GDM1 (cell line): ENCODE measurements around the gene ZNF77.
A peak's percentile ranks its signal among the peaks of the same experiment; 100 is the strongest.
"Not testable (repeated sequence)": the region's sequence is repeated elsewhere in the genome, so short reads cannot be mapped to it uniquely, and the experiment has no call there.

Experiments used
- DNase-seq: peaks from one replicate; lab custom pipeline; 2025; lab: John Stamatoyannopoulos, UW

The ZNF77 gene

GRCh38 chr19:2917275-2918184, 27.2 kb downstream of the ZNF77 start:
- no peak for DNase-seq

- DNase-seq = no peak
Measured at GRCh38 chr19:2912306-2912705, 32.5 kb downstream of the ZNF77 start.

GRCh38 chr19:2906631-2907195, 38.1 kb downstream of the ZNF77 start:
- DNase-seq = no peak

DNA sequence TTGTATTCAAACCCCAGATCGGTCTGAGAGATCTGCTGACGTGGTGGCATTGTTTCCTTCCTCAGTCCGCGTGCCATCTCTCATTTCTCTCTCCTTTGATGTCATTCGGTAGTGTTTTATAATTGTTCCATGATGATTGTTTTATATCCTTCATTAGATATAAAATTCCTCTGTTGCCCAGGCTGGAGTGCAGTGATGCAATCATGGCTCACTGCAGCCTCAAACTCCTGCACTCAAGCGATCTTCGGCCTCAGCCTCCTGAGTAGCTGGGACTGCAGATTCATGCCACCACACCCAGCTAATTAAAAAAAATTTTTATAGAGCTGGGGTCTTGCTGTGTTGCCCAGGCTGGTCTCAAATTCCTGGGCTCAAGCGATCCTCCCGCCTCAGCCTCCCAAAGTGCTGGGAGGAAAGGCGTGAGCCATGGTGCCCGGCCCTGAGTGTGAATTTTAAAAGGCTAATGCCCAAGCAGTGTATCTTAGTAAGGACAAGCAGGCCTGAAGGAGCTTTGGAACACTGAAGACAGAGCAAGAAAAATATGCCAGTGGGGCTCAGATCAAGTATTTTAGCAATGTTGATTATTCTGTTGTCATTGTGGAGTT, 38.8 kb downstream of the ZNF77 start:
- DNase-seq = no peak

GRCh38 chr19:2903326-2903725, 41.4 kb downstream of the ZNF77 start:
- not testable (repeated sequence) for DNase-seq

DNA sequence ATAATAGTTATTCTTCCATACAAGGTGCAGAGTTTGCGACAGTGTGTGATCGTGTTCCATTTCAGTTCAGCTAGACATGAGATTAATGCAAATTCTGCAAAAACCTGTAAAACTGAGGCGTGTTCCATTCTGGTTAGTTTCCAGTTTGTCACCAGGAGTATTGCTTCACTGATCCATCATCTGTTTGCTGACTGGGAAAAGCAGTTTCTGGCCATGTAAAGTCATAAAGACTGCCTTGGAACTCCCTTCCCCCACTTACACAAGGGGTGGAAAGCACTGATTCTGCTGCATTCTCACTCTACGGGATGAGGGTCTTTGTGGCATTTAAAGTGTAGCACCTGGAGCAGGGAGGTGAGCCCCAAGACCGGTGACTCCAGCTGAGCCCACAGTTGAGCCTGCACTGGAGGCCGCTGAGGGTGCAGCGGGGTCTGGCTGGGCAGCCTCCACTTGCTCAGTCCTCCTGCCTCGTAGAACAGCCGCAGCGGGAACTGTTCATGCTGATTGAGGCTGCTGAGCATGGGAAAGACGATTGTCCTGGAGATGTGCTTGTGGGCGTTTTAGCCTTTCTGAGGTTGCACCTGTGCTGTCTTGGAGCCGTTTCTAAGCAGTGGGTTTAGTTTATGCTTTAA, 42.1 kb downstream of the ZNF77 start:
- no peak for DNase-seq

DNA sequence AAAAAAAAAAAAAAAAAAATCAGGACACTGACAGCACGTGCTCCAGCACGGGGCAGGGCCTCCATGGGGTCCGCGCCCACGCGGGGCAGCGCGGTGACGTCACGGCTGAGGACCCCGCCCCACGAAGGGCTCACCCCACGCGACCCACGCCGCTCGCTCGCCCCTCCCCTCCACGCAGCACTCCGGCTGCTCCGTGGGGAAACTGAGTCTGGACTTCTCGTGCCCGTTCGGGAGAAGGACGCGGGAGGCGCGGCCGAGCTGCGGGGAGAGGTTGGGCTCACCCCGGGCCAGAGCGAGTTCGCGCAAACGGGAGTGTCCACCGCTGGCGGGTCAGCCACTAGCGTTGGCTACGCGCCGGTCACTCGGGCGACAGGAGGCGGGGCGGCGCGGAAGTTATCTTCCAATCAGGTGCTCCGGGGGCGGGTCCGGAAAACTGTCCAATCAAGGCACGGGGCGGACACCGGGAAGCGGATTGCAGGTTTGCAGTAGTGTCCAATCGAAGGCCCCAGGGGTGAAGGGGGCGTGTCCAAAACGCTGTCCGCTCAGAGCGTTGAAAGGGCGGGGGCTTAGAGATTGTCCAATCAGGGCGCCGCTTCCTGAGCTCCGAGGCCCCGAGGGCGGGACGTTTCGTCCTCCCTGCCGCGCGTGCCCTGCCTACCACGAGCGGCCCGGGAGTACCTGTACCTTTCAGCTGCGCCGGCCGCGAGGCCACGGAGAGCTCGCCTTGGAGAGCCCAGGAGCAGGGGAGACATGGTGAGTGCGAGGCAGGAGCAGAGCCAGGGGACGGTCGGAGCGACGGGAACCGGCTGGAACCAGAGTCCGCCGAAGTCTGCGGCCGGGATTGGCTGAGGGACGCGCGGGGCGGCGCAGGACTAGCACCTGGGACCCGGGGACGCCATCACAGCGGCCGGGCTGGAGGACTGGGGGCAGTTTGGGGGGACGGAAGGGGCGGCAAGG, 44.2 kb downstream of the ZNF77 start, which contains the start of gene ZNF57:
TSS of gene ZNF57 (plus strand) at position 633 of the 957 bp plus-strand sequence. CDS start at position 751, 118 bp downstream.
- DNase-seq = peak; percentile 99

GRCh38 chr19:2896694-2897093, 48.1 kb downstream of the ZNF77 start:
- no peak for DNase-seq

DNA sequence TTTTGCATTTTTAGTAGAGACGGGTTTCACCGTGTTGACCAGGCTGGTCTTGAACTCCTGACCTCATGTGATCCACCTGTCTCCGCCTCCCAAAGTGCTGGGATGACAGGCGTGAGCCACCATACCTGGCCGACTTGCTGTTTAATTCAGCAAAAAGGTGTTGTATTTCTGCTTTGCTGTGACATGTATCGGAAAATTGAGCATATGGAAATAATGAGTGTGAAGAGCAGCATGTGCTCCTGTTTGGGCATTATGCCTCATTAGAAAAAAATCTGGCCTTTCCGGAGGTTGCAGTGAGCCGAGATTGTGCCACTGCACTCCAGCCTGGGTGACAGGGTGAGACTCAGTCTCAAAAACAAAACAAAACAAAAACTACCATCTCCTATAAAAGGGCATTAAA, 54.2 kb downstream of the ZNF77 start:
- not testable (repeated sequence) for DNase-seq

DNA sequence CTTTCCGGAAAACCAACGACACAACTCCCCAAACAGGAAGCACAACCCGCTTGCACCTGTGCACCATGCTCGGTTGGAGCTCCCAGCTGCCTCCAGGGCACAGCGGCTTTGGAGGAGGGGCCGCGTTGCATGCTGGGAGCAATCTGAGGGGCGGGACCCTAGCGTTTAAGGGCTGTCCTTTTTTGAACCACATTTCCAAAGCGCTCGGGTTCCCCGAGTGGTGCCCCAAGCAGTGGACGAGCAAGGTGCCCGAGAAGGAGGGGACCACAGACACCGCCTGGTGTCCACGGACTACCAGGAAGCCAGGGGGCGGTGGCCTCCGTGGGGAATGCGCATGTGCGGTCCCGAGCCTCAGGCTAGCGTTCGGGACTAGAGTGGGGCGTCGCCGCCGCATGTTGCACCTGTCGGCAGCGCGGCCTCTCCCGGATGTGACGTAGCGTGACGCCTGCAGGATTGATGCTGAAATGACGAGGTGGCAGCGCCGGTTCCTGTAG, 56.0 kb downstream of the ZNF77 start:
- DNase-seq = peak; percentile 94

DNA sequence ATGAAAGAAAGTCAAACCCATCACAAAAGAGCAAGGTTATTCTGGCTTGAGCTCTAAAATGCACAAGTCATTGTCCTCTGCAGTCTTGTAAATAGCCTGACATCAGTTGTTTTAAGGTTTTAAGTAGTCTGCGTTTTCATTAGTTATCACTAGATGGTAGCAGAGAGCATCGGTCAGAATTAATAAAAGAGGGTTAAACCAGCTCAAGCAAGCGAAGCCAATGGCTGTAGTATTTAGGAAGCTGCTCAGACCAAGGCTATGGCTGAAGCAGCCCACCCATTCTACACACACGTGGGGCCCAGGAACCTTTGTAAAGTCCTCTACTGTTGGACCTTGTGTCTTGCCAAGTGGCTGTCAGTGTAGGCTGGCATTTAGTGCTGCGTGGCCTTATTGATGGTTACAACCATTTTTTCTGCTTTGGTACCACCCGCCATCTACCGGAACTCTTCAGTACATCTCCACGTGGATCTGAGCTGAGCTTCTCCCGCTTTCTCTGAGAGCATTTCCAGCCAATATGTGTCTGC, 57.3 kb downstream of the ZNF77 start:
- DNase-seq = peak; percentile 61

DNA sequence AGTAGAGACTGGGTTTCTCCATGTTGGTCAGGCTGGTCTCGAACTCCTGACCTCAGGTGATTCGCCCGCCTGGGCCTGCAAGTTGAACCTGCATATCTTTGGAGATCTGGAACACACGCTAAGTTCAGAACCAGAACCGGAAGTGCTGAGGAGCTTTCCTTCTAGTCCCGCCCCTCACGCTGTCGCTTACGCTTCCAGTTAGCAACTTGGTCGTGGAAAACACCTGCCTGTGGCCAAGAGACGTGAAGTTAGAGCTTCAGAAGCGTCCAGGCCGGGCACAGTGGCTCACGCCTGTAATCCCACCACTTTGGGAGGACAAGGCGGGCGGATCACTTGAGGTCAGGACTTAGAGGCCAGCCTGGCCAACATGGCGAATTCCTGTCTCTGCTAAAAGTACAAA, 59.0 kb downstream of the ZNF77 start:
- no peak for DNase-seq

- no peak for DNase-seq
Measured at GRCh38 chr19:2883686-2884439, 60.9 kb downstream of the ZNF77 start.
